CD4-positive, alpha-beta T cell treated with Interleukin-15 for 4 hours (primary cell): ENCODE measurements around the gene FBXL20.
"Not testable (repeated sequence)": the region's sequence is repeated elsewhere in the genome, so short reads cannot be mapped to it uniquely, and the experiment has no call there.

Experiments
- DNase-seq: peaks from one replicate; pipeline ENCODE4 v3.0.0-alpha.2; 2020; ENCODE audit warnings: low spot score

Gene FBXL20

DNA sequence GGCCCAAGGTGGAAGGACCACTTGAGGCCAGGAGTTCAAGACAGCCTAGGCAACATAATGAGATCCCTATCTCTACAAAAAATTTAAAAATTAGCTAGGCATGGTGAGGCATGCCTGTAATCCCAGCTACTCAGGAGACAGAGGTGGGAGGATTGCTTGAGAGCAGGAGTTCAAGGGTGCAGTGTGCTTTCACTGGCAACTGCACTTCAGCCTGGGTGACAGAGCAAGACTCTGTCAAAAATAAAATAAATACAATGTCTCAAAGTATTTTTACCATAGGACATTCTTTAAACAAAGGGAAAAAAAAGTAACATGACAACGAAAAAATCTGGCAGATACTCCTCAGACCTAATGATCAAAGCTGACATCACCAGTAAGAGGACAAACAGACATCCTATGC lies 72.6 kb downstream of the FBXL20 start:
- no peak for DNase-seq

DNA sequence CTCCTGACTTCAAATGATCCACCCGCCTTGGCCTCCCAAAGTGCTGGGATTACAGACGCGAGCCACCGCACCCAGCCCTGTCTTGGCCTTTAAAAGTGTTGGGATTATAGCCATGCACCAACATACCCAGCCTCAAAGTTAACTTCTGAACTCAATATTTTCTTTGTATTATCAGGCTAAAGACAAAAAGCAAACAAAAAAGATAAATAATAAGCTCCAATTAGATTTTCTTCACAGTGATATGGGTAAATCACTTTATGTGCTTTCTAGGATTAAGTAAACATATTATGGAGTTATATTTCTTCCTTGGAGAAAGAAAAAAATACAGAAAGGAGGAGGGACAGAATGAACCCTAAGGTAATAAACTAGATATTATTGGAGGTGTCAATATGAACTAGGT lies 74.3 kb downstream of the FBXL20 start:
- DNase-seq = no peak

DNA sequence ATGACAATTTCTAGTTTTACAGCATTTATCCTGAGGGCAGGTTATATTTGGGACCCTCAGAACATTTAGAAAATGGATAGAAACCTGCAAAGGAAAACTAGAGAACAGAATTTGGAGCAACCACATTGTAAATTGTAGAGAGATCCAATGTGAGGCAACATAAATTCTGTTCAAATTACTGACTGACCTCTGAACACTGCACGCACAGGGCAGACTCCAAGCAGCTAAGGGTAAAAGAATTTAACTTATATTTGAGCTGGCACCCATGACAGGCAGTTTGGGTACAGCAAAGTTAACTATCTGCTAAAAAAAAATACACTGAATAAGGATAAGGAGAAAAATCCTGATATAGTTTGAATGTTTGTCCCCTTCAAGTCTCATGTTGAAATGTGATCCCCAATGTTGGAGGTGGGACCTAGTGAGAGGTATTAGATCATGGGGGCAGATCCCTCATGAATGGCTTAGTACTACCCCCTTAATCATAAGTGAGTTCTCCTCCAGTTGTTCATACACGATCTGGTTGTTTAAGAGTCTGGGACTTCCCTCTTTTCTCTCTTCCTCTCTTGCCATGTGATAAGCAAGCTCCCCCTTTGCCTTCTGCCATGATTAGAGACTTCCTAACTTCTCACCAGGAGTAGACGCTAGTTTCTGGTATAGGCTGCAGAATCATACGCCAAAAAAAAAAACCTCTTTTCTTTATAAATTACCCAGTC lies 75.7 kb downstream of the FBXL20 start:
- DNase-seq = no peak

DNA sequence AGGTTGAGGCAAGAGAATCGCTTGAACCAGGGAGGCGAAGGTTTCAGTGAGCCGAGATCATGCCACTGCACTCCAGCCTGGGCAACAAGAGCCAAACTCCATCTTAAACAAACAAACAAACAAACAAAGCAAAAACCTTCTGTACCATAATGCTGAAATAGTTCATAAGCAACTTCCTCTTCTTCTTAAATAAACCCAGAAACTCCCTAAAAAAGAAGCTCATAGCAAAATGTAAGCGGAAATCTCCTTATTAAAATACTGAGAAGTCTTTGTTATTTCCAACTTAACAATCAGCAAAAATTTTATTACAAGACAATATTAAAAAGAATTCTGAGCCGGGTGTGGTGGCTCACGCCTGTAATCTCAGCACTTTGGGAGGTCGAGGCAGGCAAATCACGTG lies 82.8 kb downstream of the FBXL20 start:
- no peak for DNase-seq

DNA sequence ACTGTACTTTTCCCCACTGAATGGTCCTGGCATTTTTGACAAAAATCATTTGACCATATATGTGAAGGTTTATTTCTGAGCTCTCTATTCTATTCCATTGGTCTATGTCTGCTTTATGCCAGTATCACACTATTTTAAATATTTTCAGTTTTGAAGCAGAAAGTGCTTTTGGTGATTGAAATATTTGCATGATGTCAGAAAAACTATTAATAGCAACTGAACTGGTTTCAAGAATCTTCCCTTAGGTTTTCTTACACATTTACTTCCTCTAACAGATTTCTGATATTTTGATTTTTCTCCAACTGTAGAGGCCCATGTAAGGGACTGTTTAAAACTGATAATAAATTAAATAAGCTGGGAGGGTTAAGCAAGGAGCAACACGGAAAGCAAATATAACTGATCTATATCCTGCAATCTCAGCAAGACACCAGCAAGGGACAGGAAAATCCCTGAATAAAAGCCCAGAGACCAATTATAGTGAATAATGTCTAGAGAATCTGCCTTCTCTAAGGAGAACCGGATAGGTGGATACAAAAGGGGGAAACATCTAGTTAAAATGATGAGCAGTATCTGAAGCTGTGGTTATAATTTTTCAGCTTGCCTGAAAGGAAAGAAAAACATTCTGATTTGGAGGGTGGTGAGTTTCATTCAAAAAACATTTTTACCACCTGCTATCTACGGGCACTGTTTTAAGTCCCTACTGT lies 94.8 kb downstream of the FBXL20 start:
- no peak for DNase-seq

DNA sequence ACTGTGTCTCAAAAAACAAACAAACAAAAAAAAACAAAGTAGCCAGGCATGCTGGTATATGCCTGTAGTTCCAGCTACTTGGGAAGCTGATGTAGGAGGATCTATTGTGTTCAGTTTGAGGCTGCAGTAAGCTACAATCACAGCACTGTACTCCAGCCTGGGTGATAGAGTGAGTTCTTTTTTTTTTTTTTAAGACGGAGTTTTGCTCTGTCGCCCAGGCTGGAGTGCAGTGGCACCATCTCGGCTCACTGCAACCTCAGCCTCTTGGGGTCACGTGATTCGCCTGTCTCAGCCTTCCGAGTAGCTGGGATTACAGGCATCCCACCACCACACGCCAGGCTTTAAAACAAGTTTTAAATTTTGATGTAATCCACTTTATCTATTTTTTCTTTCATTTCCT lies 95.4 kb downstream of the FBXL20 start:
- no peak for DNase-seq

DNA sequence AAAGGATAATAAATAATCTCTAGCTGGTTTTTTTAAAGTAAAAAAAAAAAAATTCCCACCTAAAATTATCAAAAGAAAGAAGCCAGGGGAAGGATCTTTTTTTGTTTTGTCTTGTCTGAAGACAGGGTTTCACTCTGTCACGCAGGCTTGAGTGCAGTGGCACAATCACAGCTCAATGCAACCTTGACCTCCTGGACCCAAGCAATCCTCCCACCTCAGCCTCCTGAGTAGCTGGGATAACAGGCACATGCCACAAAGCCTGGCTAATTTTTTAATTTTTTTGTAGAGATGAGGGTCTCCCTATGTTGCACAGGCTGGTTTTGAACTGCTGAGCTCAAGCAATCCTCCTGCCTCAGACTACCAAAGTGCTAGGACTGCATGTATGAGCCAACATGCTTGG lies 97.2 kb downstream of the FBXL20 start:
- DNase-seq = no peak

DNA sequence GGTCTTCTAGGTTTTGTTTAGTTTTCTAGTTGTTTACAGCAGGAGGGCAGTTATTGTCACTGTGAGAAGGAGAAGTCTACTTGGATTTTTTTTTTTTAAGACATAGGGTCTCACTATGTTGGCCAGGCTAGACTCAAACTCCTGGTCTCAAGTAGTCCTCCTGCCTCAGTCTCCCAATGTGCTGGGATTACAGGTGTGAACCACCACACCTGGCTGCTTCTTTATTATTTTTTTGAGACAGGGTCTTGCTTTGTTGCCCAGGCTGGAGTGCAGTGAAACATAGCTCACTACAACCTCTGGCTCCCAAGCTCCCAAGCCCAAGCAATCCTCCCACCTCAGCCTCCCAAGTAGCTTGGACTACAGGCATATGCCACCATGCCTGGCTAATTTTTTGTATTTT lies 107.4 kb downstream of the FBXL20 start:
- no peak for DNase-seq

DNA sequence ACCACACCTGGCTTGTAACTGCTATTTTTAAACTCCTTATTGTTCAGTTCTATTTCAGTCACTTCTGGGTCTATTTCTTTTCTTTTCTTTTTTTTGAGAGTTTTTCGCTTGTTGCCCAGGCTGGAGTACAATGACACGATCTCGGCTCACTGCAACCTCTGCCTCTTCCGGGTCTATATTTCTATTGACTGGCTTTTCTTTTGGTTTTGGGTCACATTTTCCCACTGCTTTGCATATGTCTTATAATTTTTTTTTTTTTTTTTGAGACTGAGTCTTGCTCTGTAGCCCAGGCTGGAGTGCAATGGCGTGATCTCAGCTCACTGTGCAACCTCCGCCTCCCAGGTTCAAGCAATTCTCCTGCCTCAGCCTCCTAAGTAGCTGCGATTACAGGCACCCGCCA lies 108.9 kb downstream of the FBXL20 start:
- not testable (repeated sequence) for DNase-seq

DNA sequence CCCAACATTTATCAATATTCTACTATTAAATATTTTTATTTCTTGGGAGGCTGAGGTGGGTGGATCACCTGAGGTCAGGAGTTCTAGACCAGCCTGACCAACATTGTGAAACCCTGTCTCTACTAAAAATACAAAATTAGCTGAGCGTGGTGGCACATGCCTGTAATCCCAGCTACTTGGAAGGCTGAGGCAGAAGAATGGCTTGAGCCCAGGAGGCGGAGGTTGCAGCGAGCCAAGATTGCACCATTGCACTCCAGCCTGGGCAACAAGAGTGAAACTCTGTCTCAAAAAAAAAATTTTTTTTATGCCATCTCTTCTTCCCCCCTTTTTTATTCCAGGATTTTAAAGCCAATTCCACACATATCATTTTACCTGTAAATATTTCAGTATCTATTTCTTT lies 114.9 kb downstream of the FBXL20 start:
- DNase-seq = not testable (repeated sequence)

DNA sequence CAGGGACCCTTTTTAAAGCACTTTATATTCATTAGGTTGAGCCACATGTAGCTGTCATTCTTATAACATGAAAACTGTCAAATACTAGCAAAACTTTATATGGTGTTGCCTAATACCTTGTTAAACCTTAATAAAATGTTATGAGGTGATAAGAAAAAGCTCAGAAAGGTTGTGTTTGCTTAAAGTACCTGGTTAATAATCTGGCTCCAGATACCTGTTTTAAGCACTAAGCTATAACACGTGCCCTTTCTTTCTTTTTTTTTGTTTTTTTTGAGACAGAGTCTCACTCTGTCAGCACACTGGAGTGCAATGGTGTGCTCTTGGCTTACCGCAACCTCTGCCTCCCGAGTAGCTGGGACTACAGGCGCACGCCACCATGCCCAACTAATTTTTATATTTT lies 116.7 kb downstream of the FBXL20 start:
- DNase-seq = no peak

DNA sequence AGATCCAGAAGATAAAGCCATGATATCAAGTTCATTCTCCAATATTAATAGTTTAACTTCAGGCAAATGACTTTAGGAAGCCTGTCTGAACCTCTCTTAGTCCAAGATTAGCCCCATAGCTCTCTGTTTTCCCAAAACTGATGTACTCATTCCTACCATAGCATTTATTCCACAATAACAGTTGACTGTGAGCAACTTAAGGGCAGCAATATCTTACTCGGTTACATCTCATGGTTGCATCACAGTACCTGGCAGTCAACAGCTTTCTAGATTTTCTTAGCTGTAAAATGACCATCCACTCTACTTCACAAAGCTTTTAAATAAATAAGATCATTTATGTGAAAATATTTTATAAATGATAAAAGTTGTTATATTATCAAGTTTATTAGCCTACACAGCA lies 117.5 kb downstream of the FBXL20 start:
- no peak for DNase-seq

DNA sequence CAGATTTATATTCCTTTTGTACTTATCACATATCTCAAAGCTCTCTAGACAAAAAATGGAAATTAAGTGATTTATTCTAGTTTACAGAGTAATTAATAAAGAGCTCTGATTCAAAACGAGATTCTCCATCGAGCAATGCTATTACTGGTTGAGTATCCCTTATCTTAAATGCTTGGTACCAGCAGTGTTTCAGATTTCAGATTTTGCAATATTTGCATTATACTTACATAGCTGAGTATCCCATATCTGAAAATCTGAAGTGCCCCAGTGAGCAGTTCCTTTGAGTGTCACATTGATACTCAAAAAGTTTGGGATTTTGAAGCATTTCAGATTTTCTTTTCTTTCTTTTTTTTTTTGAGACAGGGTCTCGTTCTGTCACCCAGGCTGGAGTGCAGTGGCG lies 118.3 kb downstream of the FBXL20 start:
- DNase-seq = no peak

DNA sequence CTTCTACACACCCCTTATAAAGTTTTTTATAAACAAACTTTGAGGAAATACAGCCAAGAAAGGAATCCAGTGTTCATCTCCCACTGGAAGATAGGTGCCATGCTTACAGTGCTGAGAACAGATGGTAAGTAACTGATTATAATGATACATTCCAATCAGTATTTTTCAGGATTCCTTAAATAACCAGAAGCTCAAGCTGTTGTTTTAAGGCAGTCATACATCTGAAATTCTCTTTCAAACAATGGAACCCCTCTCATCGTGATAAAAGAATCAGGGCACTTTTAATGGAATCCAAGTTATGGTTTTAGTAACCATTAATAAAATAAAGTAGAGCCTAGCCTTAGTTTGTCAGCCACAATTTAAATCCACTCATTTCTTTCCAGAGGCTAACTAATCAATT lies 119.6 kb downstream of the FBXL20 start:
- no peak for DNase-seq

DNA sequence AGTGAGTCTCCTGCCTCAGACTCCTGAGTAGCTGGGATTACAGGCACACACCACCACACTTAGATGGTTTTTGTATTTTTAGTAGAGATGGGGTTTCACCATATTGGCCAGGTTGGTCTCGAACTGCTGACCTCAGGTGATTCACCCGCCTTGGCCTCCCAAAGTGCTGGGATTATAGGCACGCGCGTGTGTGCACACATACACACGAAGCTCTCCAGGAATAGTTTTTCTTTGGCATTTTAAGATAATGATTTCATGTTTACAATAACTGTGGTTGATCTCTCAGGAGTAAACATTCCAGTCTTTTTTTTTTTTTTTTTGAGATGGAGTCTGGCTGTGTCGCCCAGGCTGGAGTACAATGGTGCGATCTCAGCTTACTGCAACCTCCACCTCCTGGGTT lies 123.2 kb downstream of the FBXL20 start:
- not testable (repeated sequence) for DNase-seq

DNA sequence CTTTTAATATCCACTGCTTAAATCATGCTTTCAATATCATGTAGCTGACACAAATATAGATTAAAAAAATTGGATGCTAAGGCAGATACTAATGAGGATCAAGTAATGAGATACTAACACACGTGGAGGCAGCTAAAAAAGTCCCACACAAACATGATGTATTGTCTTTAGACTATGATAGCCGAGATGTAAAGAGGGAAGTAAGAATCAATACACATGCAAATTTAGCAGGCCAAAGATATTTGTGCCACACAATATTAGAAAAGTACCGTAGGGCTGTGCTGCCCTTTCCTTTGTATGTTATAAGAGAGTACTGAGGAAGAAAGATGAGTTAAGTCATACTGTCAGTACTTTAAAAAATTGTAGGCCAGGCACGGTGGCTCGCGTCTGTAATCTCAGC lies 124.3 kb downstream of the FBXL20 start:
- no peak for DNase-seq

DNA sequence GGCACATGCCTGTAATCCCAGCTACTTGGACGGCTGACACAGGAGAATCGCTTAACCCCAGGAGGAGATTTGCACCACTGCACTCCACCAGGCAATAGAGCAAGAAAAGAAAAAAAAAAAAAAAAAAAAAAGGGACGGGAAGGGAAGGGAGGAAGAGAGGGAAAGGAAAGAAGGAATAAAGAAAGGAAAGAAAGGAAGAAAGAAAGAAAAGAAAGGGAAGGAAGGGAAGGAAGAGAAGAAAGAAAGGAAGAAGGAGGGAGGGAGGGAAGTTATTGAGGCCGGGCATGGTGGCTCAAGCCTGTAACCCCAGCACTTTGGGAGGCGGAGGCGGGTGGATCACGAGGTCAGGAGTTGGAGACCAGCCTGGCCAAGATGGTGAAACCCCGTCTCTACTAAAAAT lies 125.3 kb downstream of the FBXL20 start:
- no peak for DNase-seq

DNA sequence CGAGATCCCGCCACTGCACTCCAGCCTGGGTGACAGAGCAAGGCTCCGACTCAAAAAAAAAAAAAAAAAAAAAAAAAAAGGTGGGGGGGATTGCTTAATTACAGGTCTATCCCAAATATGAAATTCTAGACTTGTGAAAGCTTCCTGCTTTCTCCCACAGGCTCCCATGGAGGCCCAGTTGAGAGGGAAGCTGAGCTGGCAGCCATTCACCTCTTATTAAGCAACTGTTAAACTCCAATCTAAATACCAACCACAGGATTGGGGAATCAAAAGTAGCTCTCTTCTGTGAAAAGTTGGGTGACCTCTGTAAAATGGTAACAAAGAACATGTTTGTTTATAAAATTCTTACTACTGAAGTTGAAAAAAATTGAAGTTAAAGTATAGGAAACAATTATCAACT lies 129.9 kb downstream of the FBXL20 start:
- no peak for DNase-seq

DNA sequence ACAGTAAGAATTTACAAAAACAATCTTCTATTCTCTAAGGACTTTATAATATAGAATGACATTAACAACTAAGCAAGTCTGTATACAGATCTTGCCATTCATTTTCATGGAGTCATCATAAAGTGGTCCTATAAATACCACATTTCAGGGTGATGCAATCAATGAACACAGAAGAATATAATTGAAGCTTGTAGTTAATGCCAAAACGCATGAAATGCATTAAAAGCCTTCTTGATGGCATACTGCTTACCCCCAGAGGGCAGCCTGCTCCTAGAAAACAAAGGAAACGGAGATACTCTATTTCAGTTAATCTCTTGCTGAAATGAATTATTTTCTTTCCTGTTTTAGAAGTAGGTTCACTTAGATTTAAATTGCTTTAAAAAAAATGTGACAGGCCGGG lies 130.5 kb downstream of the FBXL20 start:
- no peak for DNase-seq

DNA sequence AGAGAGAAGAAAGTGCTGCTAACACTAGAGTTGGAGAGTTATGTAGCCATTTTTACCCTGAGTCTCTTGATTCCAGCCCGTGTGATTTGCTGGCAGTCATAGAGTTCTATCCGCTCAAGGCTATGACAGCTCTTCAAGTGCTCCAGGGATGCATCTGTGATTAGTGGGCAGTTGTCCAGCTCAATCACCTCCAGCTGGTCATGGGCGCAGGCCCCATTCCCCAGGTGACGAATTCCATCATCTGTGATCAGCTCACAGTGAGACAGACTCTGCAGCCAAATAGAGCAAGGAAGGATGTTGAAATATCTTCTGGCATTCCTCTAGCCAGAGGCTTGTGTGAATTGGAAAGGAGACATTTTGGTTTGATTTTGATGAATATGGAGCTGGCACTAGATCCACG lies 137.3 kb downstream of the FBXL20 start:
- DNase-seq = no peak

DNA sequence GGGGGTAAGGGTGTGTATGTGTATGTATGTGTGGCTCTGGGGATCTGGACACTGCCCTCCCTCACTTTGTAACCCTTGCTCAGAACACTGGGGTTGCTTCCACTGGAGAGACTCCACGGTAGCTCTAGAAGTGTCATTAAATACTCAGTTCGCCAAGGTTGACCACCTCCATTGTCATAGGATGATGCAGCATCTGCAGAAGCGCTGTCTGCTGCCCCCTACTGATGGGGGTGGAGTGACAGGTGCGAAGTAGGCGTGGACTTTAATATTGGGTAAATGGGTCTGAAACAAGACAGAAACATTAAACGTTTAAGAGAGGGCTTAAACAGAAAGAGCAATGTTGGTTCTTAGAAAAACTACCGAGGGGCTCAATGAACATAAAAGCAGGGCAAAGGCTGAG lies 140.1 kb downstream of the FBXL20 start:
- DNase-seq = peak; percentile 16

DNA sequence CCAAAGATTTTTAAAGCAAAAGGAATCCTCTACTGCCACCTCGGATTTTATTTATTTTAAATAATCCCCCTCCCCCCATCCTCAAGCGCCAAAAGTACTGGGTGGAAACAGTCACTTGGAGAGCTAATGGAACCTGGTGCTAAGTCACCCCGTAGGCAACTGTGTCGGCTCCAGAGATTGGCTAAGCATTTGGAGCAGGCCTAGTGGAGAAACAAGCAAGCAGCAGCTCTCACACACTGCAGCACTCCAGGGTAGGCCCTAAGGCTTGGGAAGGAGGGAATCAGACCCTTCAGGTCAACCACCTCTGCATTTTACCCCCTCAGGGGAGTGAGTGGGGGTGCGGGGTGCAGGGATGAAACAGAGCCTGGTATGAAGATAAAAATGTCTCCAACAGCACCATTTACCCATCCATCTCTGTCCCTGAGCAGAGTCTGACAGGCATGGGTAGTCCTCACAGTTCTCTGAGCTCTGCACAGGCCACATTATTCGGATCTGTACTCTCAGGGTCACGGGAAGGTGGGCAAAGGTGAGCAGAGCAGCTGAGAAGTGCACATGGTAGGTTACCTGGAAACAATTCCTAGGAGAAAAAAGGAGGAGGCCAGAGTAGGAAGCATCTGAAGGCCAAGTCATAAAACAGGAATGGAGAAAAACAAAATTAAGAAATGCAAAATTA lies 148.5 kb downstream of the FBXL20 start:
- DNase-seq = no peak

DNA sequence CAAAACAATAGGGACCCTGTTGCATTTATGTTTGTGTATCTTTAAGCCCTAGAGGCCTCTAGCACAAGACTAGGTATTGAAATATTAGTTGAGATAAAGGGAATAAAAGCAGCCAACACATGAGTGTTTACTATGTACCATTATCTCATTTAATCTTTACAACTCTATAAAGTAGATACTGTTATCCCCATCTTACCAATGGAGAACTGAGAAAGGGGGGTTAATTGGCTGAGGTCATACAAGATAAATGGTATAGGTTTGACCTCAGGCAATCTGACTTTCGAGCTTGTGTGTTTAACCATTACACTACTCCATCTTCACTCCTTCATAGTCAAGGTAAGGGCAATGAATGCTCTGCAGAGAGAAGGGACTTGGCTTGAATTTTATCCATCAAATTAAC lies 149.4 kb downstream of the FBXL20 start:
- no peak for DNase-seq
